Loucy (cell line): ENCODE data around the gene OFD1.

Experiments
- H2AFZ ChIP-seq: fragments of 200-600 bp; sonication (generic); 2 replicates; pipeline ENCODE4 v1.6.0; 2016; ENCODE audit warnings: antibody characterized with exemption, mild to moderate bottlenecking, low read length, moderate library complexity
- H3F3A ChIP-seq: fragments of 200-600 bp; 2 replicates; pipeline ENCODE4 v1.6.0; 2016; ENCODE audit warnings: antibody characterized with exemption, low read depth, mild to moderate bottlenecking
- H3K27me3 ChIP-seq: fragments of 200-600 bp; sonication (generic); 2 replicates; pipeline ENCODE4 v1.6.1; 2014; ENCODE audit warnings: low read length, mild to moderate bottlenecking; ENCODE audit not compliant: insufficient read depth, poor library complexity, severe bottlenecking
- H3K36me3 ChIP-seq: fragments of 200-600 bp; sonication (generic); 2 replicates; pipeline ENCODE4 v1.6.1; 2016; ENCODE audit warnings: low read length; ENCODE audit not compliant: insufficient read depth
- H3K4me1 ChIP-seq: fragments of 200-600 bp; sonication (generic); 2 replicates; pipeline ENCODE4 v1.5.1; 2014; ENCODE audit warnings: low read length, mild to moderate bottlenecking; ENCODE audit not compliant: insufficient read depth, poor library complexity, severe bottlenecking
- H3K4me2 ChIP-seq: fragments of 200-600 bp; sonication (generic); 2 replicates; pipeline ENCODE4 v1.6.0; 2014; ENCODE audit warnings: antibody characterized with exemption, low read length, low read depth, mild to moderate bottlenecking; ENCODE audit not compliant: poor library complexity, severe bottlenecking
- H3K4me3 ChIP-seq: fragments of 200-600 bp; sonication (generic); 2 replicates; pipeline ENCODE4 v1.5.1; 2014; ENCODE audit warnings: low read length, mild to moderate bottlenecking, mixed read lengths; ENCODE audit not compliant: poor library complexity, severe bottlenecking
- H3K79me2 ChIP-seq: fragments of 200-600 bp; sonication (generic); 2 replicates; pipeline ENCODE4 v1.6.1; 2014; ENCODE audit warnings: low read length; ENCODE audit not compliant: insufficient read depth
- H3K9ac ChIP-seq: fragments of 200-600 bp; sonication (generic); 2 replicates; pipeline ENCODE4 v1.6.0; 2014; ENCODE audit warnings: mild to moderate bottlenecking, low read depth, low read length, moderate library complexity; ENCODE audit not compliant: poor library complexity, severe bottlenecking
- H3K9me2 ChIP-seq: fragments of 200-600 bp; sonication (generic); replicated peaks from 2 replicates; pipeline ENCODE4 v1.6.1; 2016; ENCODE audit warnings: low read depth, low read length, mixed read lengths
- H3K9me3 ChIP-seq: fragments of 200-600 bp; sonication (generic); 2 replicates; pipeline ENCODE4 v1.6.1; 2014; ENCODE audit warnings: mild to moderate bottlenecking, antibody characterized with exemption, low read length, low read depth; ENCODE audit not compliant: insufficient read depth
- H4K20me1 ChIP-seq: fragments of 200-600 bp; sonication (generic); 2 replicates; pipeline ENCODE4 v1.6.0; 2014; ENCODE audit warnings: antibody characterized with exemption, low read length, mild to moderate bottlenecking; ENCODE audit not compliant: insufficient read depth, poor library complexity, severe bottlenecking
- EZH2phosphoT487 ChIP-seq: fragments of 200-600 bp; IDR thresholded peaks from 2 replicates; pipeline ENCODE4 v1.6.1; 2018; ENCODE audit warnings: antibody characterized with exemption, mild to moderate bottlenecking, moderate library complexity, borderline replicate concordance
- TF ChIP-seq, protein P1 (sequence below): fragments of 200-600 bp; sonication (generic); conservative IDR thresholded peaks from 2 replicates; pipeline ENCODE4 v1.5.1; 2014; ENCODE audit warnings: mild to moderate bottlenecking, antibody characterized with exemption, low read length

The OFD1 gene

DNA sequence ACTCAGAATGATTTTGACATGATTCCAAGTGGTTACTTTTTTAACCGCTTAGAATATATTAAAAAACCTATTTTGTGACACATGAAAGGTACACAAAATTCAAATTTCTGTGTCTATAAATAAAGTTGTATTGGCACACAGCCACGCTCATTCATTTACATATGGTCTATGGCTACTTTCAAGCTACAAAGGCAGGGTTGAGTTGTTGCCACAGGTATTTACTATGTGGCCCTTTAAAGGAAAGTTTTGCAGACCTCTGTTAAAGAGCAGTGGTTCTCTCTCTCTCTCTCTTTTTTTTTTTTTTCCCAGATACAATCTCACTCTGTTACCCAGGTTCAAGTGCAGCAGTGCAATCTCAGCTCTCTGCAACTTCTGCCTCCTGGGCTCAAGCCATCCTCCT, 59.3 kb downstream of the OFD1 start:
- no peaks in the 10 kb centered on the region for H4K20me1 ChIP-seq
- H3K79me2 ChIP-seq: no peaks in the 10 kb centered on the region
- no peaks in the 10 kb centered on the region for H3K36me3 ChIP-seq
- no peak overlapping the region for H3K4me3 ChIP-seq
- H3K9ac ChIP-seq: no peak overlapping the region
- no peak overlapping the region for H2AFZ ChIP-seq
- no peaks in the 10 kb centered on the region for H3K4me1 ChIP-seq
- H3K4me2 ChIP-seq: no peak overlapping the region
- no peaks in the 10 kb centered on the region for H3K9me2 ChIP-seq
- no peaks in the 10 kb centered on the region for H3K9me3 ChIP-seq
- H3F3A ChIP-seq: no peaks in the 10 kb centered on the region
- TF ChIP-seq, protein P1, sequence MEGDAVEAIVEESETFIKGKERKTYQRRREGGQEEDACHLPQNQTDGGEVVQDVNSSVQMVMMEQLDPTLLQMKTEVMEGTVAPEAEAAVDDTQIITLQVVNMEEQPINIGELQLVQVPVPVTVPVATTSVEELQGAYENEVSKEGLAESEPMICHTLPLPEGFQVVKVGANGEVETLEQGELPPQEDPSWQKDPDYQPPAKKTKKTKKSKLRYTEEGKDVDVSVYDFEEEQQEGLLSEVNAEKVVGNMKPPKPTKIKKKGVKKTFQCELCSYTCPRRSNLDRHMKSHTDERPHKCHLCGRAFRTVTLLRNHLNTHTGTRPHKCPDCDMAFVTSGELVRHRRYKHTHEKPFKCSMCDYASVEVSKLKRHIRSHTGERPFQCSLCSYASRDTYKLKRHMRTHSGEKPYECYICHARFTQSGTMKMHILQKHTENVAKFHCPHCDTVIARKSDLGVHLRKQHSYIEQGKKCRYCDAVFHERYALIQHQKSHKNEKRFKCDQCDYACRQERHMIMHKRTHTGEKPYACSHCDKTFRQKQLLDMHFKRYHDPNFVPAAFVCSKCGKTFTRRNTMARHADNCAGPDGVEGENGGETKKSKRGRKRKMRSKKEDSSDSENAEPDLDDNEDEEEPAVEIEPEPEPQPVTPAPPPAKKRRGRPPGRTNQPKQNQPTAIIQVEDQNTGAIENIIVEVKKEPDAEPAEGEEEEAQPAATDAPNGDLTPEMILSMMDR: no peak
- no peak for TF ChIP-seq EZH2phosphoT487
- no peaks in the 10 kb centered on the region for H3K27me3 ChIP-seq

DNA sequence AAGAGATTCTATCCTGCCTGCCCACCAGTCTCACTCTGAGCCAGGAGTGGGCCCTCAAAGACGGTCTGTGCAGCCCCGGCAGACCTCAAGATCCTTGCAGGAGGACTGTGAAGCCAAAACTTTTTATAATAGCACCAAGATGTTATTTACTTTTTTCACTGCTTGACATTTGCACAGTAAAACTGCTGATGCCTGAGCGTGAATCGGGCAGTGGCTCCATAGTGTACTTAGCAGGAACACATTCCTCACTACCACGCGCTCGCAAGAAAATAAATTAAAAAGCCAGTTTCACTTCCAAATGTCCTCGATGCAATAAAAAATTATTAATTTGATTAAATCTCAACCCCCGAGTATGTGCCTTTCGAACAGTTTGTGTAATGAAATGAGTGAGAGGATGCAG, 59.9 kb downstream of the OFD1 start:
- H3F3A ChIP-seq: no peaks in the 10 kb centered on the region

DNA sequence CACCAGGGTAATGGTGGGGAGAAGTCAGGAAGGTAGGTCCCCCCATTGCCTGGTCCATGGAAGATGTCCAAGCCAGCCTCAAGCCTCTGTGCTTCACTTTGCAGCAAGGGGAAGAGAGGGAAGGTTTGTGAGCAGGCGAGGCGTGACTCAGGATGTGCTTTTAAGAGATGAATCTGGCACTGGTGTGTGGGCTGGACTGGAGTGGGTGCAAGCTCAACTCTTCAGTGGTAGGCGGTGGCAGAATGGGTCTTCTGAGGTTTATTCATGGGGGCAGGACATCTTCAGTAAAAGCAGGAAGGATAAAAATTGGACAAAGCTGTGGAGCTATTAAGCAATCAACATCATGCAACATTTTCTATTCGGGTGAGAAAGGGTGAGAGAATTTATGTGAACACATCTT, 63.0 kb downstream of the OFD1 start:
- Histone ChIP-seq H3K4me1 (no peaks in the 10 kb centered on the region), H3K36me3 (no peaks in the 10 kb centered on the region), H3K4me3 (no peak overlapping the region), H3F3A (no peaks in the 10 kb centered on the region), H3K9ac (no peak overlapping the region), H2AFZ (no peak overlapping the region), H3K4me2 (no peak overlapping the region), H3K27me3 (no peaks in the 10 kb centered on the region), H3K9me2 (no peaks in the 10 kb centered on the region), H4K20me1 (no peaks in the 10 kb centered on the region), H3K9me3 (no peaks in the 10 kb centered on the region), H3K79me2 (no peaks in the 10 kb centered on the region)
- TF ChIP-seq EZH2phosphoT487: no peak
- TF ChIP-seq, protein P1: no peak

More for the DNA sequence above, 59.9 kb downstream of the OFD1 start:
- no peaks in the 10 kb centered on the region for H3K36me3 ChIP-seq
- no peak overlapping the region for H3K4me2 ChIP-seq
- TF ChIP-seq, protein P1: no peak
- TF ChIP-seq EZH2phosphoT487: no peak
- no peak overlapping the region for H3K4me3 ChIP-seq
- no peaks in the 10 kb centered on the region for H4K20me1 ChIP-seq
- no peaks in the 10 kb centered on the region for H3K27me3 ChIP-seq
- no peaks in the 10 kb centered on the region for H3K9me2 ChIP-seq
- H3K4me1 ChIP-seq: no peaks in the 10 kb centered on the region
- no peak overlapping the region for H3K9ac ChIP-seq
- H3K79me2 ChIP-seq: no peaks in the 10 kb centered on the region
- no peak overlapping the region for H2AFZ ChIP-seq
- no peaks in the 10 kb centered on the region for H3K9me3 ChIP-seq
